ENCODE data around the gene EXOSC2. TPM values are rescaled to one million over a fixed set of nuclear protein-coding genes. Genes with fewer than 3 reads are reported as not detected.

The EXOSC2 gene
- 29.4 and 53.6 TPM in 2 replicates for total RNA-seq

DNA sequence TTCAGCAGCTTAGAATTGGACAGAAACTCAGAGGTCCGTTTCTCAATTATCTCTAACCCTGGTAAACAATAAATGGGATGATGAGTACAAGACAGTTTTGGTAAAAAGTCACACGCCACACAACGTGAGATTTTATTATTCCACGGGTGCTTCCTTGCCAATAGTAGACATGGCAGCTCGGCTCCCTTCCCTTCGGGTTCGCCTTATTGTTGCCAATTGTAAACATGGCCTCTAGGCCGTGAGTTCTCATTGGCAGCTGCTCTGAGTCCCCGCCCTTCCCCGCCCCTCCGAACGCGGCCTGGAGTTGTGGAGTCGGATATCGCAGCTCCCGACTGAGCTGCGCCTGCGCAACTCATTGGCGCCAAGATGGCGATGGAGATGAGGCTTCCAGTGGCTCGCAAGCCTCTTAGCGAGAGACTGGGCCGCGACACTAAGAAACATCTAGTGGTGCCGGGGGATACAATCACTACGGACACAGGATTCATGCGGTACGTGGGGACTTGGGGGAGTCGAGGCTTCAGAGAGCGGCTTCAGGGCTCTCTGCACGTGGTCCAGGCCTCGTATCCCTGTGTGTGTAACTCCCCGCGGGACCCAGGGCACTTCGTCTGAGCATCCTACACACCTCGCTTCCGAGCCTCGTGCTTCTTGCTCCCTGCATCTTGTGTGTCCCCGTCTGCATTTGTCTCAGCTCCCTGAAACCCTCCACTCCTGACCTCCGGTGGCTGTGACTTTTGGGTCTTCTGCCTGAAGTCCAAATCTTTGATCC, at the start of gene EXOSC2:
EXOSC2 (plus strand) TSS at position 355 of the 766 bp plus-strand sequence; CDS start at position 367, 12 bp downstream.

GRCh38 chr9:130664251-130665028, 29.1 kb upstream of the EXOSC2 start, which contains the start of gene PRDM12:
TSS of gene PRDM12 (plus strand) at chr9:130664594. CDS start at chr9:130664654, 60 bp downstream.

Small RNA genes lying within 50 kb of the gene (small RNA-seq; reads per million reads assigned to genes)
- not detected for gene AL359092.1

Other genes with a start within 250 kb of the EXOSC2 start
- 172 and 188 TPM in 2 replicates for gene ASS1, start 248.8 kb upstream of the EXOSC2 start, total RNA-seq
- gene FUBP3, start 114.2 kb upstream of the EXOSC2 start, total RNA-seq, result 40.8 and 46.7 TPM in 2 replicates
- not detected in 2 replicates for gene PRDM12, start 29.2 kb upstream of the EXOSC2 start, total RNA-seq
- 97.7 and 126 TPM in 2 replicates for gene ABL1, start 141.5 kb downstream of the EXOSC2 start, total RNA-seq
- not detected in 2 replicates for gene QRFP, start 203.0 kb downstream of the EXOSC2 start, total RNA-seq
- gene FIBCD1, start 245.5 kb downstream of the EXOSC2 start, total RNA-seq, result 1.8 and 2.2 TPM in 2 replicates

Data from subcutaneous preadipocyte (primary cell).